Sigmoid colon (tissue), 7 donors: ENCODE results near the gene RSPH9. TPM values are rescaled to one million over a fixed set of nuclear protein-coding genes. Genes with fewer than 3 reads are reported as not detected.
"Not testable (repeated sequence)": the region's sequence is repeated elsewhere in the genome, so short reads cannot be mapped to it uniquely, and the experiment has no call there.

Experiments used
- DNase-seq: peaks from one replicate; pipeline ENCODE4 v3.0.0-alpha.2; 2019
- H3K27ac ChIP-seq, 4 donors: fragments of 200-600 bp; sonication (generic); one replicate each; pipeline ENCODE4 v1.5.1; 2016 to 2019; ENCODE audit warnings: mild to moderate bottlenecking in 1 of 4
- H3K27me3 ChIP-seq, 3 donors: fragments of 200-600 bp; sonication (generic); one replicate each; pipeline ENCODE4 v1.5.1; 2019; ENCODE audit warnings: mild to moderate bottlenecking in 1 of 3
- H3K36me3 ChIP-seq, 4 donors: fragments of 200-600 bp; sonication (generic); one replicate each; pipeline ENCODE4 v1.5.1; 2016 to 2019
- H3K4me1 ChIP-seq, 4 donors: fragments of 200-600 bp; sonication (generic); one replicate each; pipeline ENCODE4 v1.5.1; 2017 to 2019
- H3K4me3 ChIP-seq, 4 donors: fragments of 200-600 bp; sonication (generic); one replicate each; pipeline ENCODE4 v1.5.1; 2017 to 2019; ENCODE audit warnings: mild to moderate bottlenecking in 2 of 4, moderate library complexity in 1 of 4
- H3K9me3 ChIP-seq, 4 donors: fragments of 200-600 bp in 3 of 4; sonication (generic) in 3 of 4; one replicate each; pipeline versions ENCODE4 v1.5.1 to v1.6.1; 2013 to 2019
- CTCF ChIP-seq, 4 experiments: fragments of 450-650 bp in 3 of 4; fragments of 200-600 bp in 1 of 4; IDR thresholded peaks; one replicate each; pipeline ENCODE4 v1.5.1; 2016 to 2019; ENCODE audit warnings: antibody characterized with exemption in 4 of 4, mild to moderate bottlenecking in 3 of 4, moderate library complexity in 2 of 4
- EP300 ChIP-seq, 4 donors: sonication (generic); formaldehyde crosslinking; IDR thresholded peaks; one replicate each; pipeline ENCODE4 v1.6.1; 2017; ENCODE audit warnings: antibody characterized with exemption in 4 of 4
- POLR2A ChIP-seq, 2 donors: fragments of 450-650 bp; IDR thresholded peaks; one replicate each; pipeline ENCODE4 v1.6.1; 2016; ENCODE audit warnings: antibody characterized with exemption in 2 of 2, mild to moderate bottlenecking in 2 of 2, moderate library complexity in 2 of 2
- POLR2AphosphoS5 ChIP-seq, 4 donors: sonication (generic); formaldehyde crosslinking; IDR thresholded peaks; one replicate each; pipeline ENCODE4 v1.6.1; 2017; ENCODE audit warnings: antibody characterized with exemption in 4 of 4
- WGBS, 2 donors: extraction: QIAGEN DNeasy Blood & Tissue Kit; methylation state at CpG; one replicate each; pipeline ENCODE4 v1.1.7; 2013; 5-methylcytosine and 5-hydroxymethylcytosine counted together
- intact Hi-C: fragments of 100-400 bp; cut with DNase I; formaldehyde crosslinking; loops from one replicate; pipeline ENCODE4 v1.15.1; 2023
- polyA plus RNA-seq, 3 donors: library from polyadenylated mRNA; stranded (reverse); fragments of 200-250 nt; gene quantifications; one replicate each; pipeline ENCODE4 v1.2.3, GENCODE V29; 2013
- total RNA-seq, 4 donors: library from RNA; depleted of rRNA; stranded (reverse); fragments of >200 nt; gene quantifications; one replicate each; pipeline ENCODE4 v1.1.0, GENCODE V29; 2016
- donor health status: healthy with polysubstance abuse.
- donor health status: Bipolar disorder and iron deficiency.
- donor health status: healthy.

The RSPH9 gene
- total and polyA plus RNA-seq, 7 donors, result under 0.01 to 0.68 (median 0.36) TPM; not detected in 1

- Histone ChIP-seq H3K9me3 (no peaks in the 10 kb centered on the region), H3K27ac (no peak overlapping the region), H3K4me1 (peaks cover 0 to 7% (median 5%) of the 10 kb centered on the region in 4 donors), H3K36me3 (no peaks in the 10 kb centered on the region), H3K27me3 (no peaks in the 10 kb centered on the region), H3K4me3 (no peak overlapping the region)
- TF ChIP-seq POLR2AphosphoS5 (IDR thresholded peaks at IDR 0.05), result no peak
- TF ChIP-seq POLR2A (IDR thresholded peaks at IDR 0.05), result no peak
- no peak for TF ChIP-seq EP300 (IDR thresholded peaks at IDR 0.05)
- TF ChIP-seq CTCF (IDR thresholded peaks at IDR 0.05), result no peak
- 94 to 97% methylated on average over 3 of the region's 3 CpGs for WGBS, 2 donors
- intact Hi-C loops, result no loop called here
- no peak for DNase-seq
Measured at GRCh38 chr6:43697421-43697820, 52.6 kb downstream of the RSPH9 start.

- Histone ChIP-seq H3K9me3 (no peaks in the 10 kb centered on the region), H3K36me3 (no peaks in the 10 kb centered on the region), H3K4me3 (no peak overlapping the region), H3K27ac (peak overlapping the region in 1 of 4 donors; percentile 18), H3K27me3 (no peaks in the 10 kb centered on the region), H3K4me1 (peaks cover 0 to 18% (median 15%) of the 10 kb centered on the region in 4 donors)
- TF ChIP-seq CTCF (IDR thresholded peaks at IDR 0.05) (no peak), EP300 (IDR thresholded peaks at IDR 0.05) (no peak), POLR2A (IDR thresholded peaks at IDR 0.05) (no peak), POLR2AphosphoS5 (IDR thresholded peaks at IDR 0.05) (no peak)
- intact Hi-C loops, result no loop called here
- no peak for DNase-seq
- WGBS, 2 donors, result 19 to 49% methylated on average over 8 of the region's 8 CpGs
Measured at GRCh38 chr6:43698584-43699349, 53.9 kb downstream of the RSPH9 start.

DNA sequence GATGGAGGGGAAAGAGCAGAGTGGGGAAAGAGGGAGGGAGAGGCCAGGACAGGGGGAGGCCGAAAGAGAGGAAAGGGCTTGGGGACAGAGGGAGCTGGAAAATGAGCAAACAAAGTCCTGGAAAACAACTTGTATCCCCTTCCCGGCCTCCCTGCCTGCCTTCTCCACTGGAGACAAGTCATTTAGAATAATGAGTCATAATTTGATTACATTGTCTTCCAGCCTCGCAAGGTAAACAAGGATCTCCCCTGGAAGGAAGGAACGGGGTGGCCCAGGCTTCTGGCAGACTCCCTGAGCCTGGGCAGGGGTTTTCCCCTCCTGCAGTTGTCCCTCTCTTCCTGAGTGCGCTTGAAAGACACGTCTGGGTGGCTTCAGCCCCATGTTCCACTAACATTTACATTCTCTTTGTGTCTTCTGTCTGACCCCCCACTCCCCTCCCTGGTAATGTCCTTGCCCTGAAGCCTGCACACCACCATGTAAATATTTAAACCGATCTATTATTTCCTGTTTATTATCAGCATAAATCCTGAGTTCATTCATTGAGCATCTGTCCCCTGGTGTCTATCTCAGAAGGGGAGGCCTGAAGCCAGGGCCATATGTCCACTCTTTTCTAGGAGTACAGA, 54.8 kb downstream of the RSPH9 start:
- intact Hi-C loops, result loop anchor here (5.0 kb wide), 1 partner anchor 72 kb away; the partner anchor contains the start of gene GTPBP2
- Histone ChIP-seq H3K27ac (peak overlapping the region in 1 of 4 donors; percentile 18), H3K27me3 (no peaks in the 10 kb centered on the region), H3K36me3 (no peaks in the 10 kb centered on the region), H3K4me1 (peaks cover 0 to 18% (median 15%) of the 10 kb centered on the region in 4 donors), H3K4me3 (no peak overlapping the region), H3K9me3 (no peaks in the 10 kb centered on the region)
- no peak for TF ChIP-seq CTCF (IDR thresholded peaks at IDR 0.05)
- TF ChIP-seq POLR2A (IDR thresholded peaks at IDR 0.05), result no peak
- no peak for TF ChIP-seq POLR2AphosphoS5 (IDR thresholded peaks at IDR 0.05)
- no peak for TF ChIP-seq EP300 (IDR thresholded peaks at IDR 0.05)
- DNase-seq, result no peak
- 9 to 57% methylated on average over 7 of the region's 7 CpGs for WGBS, 2 donors

DNA sequence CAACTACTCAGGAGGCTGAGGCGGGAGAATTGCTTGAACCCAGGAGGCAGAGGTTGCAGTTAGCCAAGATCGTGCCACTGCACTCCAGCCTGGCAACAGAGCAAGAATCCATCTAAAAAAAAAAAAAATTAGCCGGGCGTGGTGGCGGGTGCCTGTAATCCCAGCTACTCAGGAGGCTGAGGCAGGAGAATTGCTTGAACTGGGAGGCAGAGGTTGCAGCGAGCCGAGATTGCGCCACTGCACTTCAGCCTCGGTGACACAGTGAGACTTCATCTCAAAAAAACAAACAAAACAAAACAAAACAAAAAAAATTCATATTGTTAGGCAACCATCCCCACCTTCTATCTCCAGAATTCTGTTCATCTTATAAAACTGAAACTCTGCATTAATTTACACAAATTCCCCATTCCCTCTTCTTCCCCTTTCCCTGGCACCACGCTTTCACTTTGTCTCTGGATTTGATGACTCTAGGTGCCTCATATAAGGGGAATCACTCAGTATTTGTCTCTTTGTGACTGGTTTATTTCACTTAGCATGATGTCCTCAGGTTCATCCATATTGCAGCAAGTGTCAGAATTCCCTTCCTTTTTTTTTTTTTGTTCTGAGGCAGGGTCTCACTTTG, 56.2 kb downstream of the RSPH9 start:
- H3K9me3 ChIP-seq, H3K36me3 ChIP-seq, DNase-seq, H3K4me3 ChIP-seq, H3K27me3 ChIP-seq: not testable (repeated sequence)
- Histone ChIP-seq H3K4me1 (peaks cover 0 to 24% (median 18%) of the 10 kb centered on the region in 4 donors), H3K27ac (peak overlapping the region in 1 of 4 donors; percentile 84)
- intact Hi-C loops, result loop anchor here (5.0 kb wide), 1 partner anchor 74 kb away; the partner anchor contains the start of gene GTPBP2
- WGBS, 2 donors, result 79 to 88% methylated on average over 10 of the region's 10 CpGs

GRCh38 chr6:43702171-43702533, 57.3 kb downstream of the RSPH9 start:
- H3K27ac ChIP-seq, result peak overlapping the region; percentile 70 to 84 (median 78)
- DNase-seq, result no peak
- intact Hi-C loops, result loop anchor here (5.0 kb wide), 1 partner anchor 75 kb away; the partner anchor contains the start of gene GTPBP2
- peaks cover 0 to 30% (median 25%) of the 10 kb centered on the region in 4 donors for H3K4me1 ChIP-seq
- H3K27me3 ChIP-seq, result no peaks in the 10 kb centered on the region
- H3K36me3 ChIP-seq, result no peaks in the 10 kb centered on the region
- H3K9me3 ChIP-seq, result no peaks in the 10 kb centered on the region
- TF ChIP-seq POLR2A (IDR thresholded peaks at IDR 0.05), result no peak
- TF ChIP-seq EP300 (IDR thresholded peaks at IDR 0.05), result no peak
- no peak for TF ChIP-seq CTCF (IDR thresholded peaks at IDR 0.05)
- WGBS, 2 donors, result 21 to 36% methylated on average over 2 of the region's 2 CpGs
- H3K4me3 ChIP-seq, result no peak overlapping the region
